GM18499 (cell line): ENCODE data around the gene HEMGN.

Experiments used
- ATAC-seq: cut with Tn5 transposase; IDR thresholded peaks from one replicate; pipeline ENCODE4 v1.9.1; 2021; ENCODE audit warnings: moderate number of reproducible peaks; ENCODE audit not compliant: insufficient read depth, unreplicated experiment

The HEMGN gene

DNA sequence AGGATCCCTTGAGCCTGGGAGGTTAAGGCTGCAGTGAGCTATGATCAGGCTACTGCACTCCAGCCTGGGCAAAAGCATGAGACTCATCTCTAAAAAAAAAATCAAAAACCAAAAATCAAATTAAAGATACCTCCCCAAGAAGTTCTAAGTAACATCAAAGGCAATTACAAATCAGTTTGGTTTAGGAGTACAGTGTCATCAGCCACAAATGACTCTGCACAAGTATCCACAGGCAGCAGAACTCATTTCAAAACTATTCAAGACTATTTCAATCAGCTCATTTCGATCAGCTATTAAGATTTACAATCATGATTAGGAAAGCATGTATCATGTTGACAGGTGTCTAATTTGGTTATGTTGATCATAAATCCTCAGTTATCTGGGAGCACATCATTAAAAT lies 34.8 kb downstream of the HEMGN start:
- ATAC-seq: no peak

DNA sequence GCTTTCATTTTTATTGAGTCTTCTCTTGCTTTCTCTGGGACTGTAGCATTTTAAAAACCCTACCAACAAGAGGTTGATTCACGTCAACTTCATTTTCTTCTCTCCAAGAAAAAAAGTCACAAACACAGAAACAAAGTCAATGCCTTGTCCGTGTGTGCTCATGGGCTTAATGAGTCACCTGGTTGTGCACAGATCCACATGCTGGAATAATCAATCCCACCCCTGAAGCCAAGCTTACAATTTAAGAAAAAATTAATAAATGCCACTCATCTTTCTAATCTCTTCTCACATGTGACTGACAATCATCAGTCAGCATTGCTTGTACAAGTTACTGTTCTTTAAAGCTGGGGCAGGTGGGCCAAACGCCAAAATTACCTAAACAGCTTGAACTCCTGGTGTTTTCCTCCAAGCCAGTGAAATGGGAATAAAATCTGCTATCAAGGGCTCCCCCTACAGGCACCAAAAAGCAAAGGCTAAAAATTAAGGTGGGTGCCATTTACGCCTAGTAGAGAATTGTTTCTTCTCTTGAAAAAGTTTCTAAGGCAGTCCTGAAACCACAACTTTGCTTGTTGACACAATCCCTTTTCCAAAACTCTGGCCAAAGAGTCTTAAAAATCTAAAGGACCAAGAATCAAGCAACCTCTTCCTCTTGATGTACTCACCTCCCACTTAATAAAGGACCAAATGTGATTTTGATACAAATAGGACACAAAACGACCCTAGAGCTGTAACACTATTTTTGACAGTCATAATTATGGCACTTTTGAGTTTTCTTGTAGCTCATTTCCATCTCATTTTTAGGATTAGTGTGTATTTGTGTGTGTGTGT lies 37.0 kb downstream of the HEMGN start:
- ATAC-seq: no peak

- ATAC-seq: no peak
Observed at GRCh38 chr9:97900103-97900737, 37.8 kb downstream of the HEMGN start.

- no peak for ATAC-seq
Observed at GRCh38 chr9:97895695-97896332, 42.2 kb downstream of the HEMGN start.

DNA sequence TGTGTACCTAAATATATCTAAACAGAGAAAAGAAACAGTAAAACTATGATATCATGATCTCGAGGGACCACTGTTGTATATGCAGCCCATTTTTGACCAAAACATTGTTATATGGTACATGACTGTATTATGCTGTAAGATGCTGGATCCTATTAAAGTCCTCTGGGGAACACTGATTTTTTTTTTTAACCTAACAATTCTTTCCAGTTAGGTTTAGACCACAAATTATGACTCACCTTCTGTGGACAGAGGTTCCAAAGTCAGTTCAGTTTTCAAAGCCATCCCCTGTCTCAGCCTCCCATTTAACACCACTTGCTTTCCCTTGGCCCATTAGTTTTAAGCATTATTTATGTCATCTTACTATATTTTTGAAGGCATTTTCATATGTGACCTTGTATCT lies 42.8 kb downstream of the HEMGN start:
- ATAC-seq: no peak

DNA sequence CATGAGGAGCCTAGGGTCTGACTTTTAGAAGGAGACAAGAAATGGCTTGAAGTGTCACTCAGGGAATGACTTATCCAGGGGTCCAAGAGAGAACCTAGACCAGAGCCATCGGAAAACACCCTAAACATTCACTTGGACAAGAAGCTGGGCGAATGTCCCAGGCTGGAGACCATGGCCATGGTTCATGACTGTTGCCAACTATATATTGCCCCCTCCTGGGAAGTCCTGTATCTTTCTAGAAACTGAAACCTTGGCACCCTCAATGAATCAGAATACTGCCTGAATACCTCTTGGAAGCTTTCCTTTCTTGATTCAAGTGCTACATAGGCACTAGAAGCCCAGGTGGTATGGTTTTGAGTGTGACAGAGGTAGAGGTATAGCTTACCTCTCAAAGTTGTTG lies 45.6 kb downstream of the HEMGN start:
- ATAC-seq: no peak

- no peak for ATAC-seq
Observed at GRCh38 chr9:97891736-97892135, 46.2 kb downstream of the HEMGN start.

DNA sequence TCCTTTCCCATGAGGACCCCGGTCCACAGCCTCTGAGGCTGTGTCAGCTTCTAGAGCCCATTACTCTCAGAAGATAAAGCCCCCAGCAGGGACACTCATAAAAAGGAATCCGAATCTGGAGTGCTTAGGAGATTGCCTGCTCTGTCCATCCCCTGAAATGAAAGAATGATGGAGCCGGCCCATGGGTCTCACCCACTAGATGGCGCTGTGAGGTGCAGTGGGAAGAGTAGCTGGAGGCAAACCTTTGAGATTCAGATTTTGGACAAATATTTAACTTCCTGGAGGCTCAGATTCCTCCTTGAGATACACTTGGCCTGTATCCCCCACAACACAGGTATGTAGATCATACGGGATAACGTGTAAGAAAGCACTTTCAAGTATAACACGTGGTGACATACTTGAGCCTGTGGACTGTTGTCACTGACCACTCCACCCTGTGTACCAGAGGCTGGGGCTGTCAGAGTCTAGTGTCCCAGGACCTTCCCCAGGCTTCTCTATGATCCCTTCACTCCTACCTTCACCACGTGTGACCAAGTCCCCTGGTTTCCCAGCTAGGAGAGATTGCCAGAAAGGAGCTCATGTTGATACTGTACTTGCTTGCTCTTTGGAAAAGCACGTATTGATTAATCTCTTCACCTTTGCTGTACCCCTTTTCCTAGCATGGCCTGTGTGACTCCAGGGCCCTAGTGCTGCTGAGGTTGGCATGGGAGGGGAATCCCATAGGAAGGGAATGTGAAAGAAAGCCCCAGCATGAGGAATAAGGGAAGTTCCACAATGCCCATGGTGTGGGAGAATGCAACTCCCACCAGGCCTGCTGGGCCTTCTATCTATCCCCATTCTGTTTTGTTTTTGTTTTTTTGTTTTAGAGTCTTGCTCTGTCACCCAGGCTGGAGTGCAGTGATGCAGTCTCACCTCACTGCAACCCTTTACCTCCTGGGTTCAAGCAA lies 47.8 kb downstream of the HEMGN start:
- no peak for ATAC-seq

- no peak for ATAC-seq
Observed at GRCh38 chr9:97880336-97880735, 57.6 kb downstream of the HEMGN start.
